Neuronal stem cell (in vitro differentiated cells): ENCODE measurements around the gene SFR1.

Experiments used
- DNase-seq: peaks from one replicate; pipeline ENCODE4 v3.0.0-alpha.2; 2013; ENCODE audit warnings: low spot score
- H2AFZ ChIP-seq: one replicate; pipeline ENCODE4 v1.6.1; 2013; ENCODE audit warnings: mild to moderate bottlenecking, low read length, inconsistent platforms
- H2AK5ac ChIP-seq: 2 replicates; pipeline ENCODE4 v1.6.1; 2013; ENCODE audit warnings: low read depth, mild to moderate bottlenecking, inconsistent platforms, low read length, moderate library complexity, mixed read lengths
- H2BK120ac ChIP-seq: 2 replicates; pipeline ENCODE4 v1.6.1; 2013; ENCODE audit warnings: low read depth, mild to moderate bottlenecking, inconsistent platforms, low read length, moderate library complexity, mixed read lengths
- H2BK12ac ChIP-seq: one replicate; pipeline ENCODE4 v1.6.1; 2013; ENCODE audit warnings: low read length, inconsistent platforms
- H2BK15ac ChIP-seq: 2 replicates; pipeline ENCODE4 v1.6.1; 2013; ENCODE audit warnings: mild to moderate bottlenecking, low read length, inconsistent platforms, mixed read lengths
- H2BK5ac ChIP-seq: one replicate; pipeline ENCODE4 v1.6.1; 2013; ENCODE audit warnings: inconsistent platforms, mild to moderate bottlenecking, low read length, moderate library complexity
- H3K14ac ChIP-seq: one replicate; pipeline ENCODE4 v1.6.1; 2013; ENCODE audit warnings: low read length, inconsistent platforms
- H3K18ac ChIP-seq: 2 replicates; pipeline ENCODE4 v1.6.1; 2013; ENCODE audit warnings: low read length, inconsistent platforms
- H3K23ac ChIP-seq: 2 replicates; pipeline ENCODE4 v1.6.1; 2013; ENCODE audit warnings: low read depth, mild to moderate bottlenecking, mixed read lengths, low read length, inconsistent platforms; ENCODE audit not compliant: poor library complexity
- H3K27ac ChIP-seq: replicated peaks from 3 replicates; pipeline ENCODE4 v1.5.1; 2013; ENCODE audit warnings: low read length, inconsistent platforms
- H3K27me3 ChIP-seq, 3 experiments: 2 replicates each; pipeline ENCODE4 v1.6.1; 2013; ENCODE audit warnings: low read length in 3 of 3, mild to moderate bottlenecking in 2 of 3, inconsistent platforms in 1 of 3, low read depth in 1 of 3, mixed read lengths in 1 of 3, moderate library complexity in 1 of 3; ENCODE audit not compliant: control insufficient read depth in 3 of 3, insufficient read depth in 3 of 3
- H3K36me3 ChIP-seq, 2 donors: replicated peaks in 1 of 2; 2 replicates each; pipeline ENCODE4 v1.6.1; 2013; ENCODE audit warnings: low read length in 2 of 2; ENCODE audit not compliant: control insufficient read depth in 2 of 2, insufficient read depth in 2 of 2
- H3K4ac ChIP-seq: 2 replicates; pipeline ENCODE4 v1.6.1; 2013; ENCODE audit warnings: inconsistent platforms, mild to moderate bottlenecking, low read length, moderate library complexity
- H3K4me1 ChIP-seq, 2 donors: 1 replicate in 1 of 2; 2 replicates in 1 of 2; pipeline ENCODE4 v1.6.1; 2013; ENCODE audit warnings: low read length in 2 of 2, low read depth in 1 of 2; ENCODE audit not compliant: control insufficient read depth in 2 of 2, insufficient read depth in 1 of 2
- H3K4me2 ChIP-seq: one replicate; pipeline ENCODE4 v1.6.1; 2013; ENCODE audit warnings: mild to moderate bottlenecking, low read length, inconsistent platforms; ENCODE audit not compliant: insufficient read depth, poor library complexity, severe bottlenecking
- H3K4me3 ChIP-seq, 2 donors: 2 replicates each; pipeline ENCODE4 v1.5.1; 2013; ENCODE audit warnings: low read length in 2 of 2, mild to moderate bottlenecking in 2 of 2, inconsistent platforms in 1 of 2, moderate library complexity in 1 of 2
- H3K79me1 ChIP-seq: one replicate; pipeline ENCODE4 v1.6.1; 2013; ENCODE audit warnings: low read depth, mild to moderate bottlenecking, inconsistent platforms, low read length, moderate library complexity
- H3K9ac ChIP-seq: one replicate; pipeline ENCODE4 v1.6.1; 2013; ENCODE audit warnings: mild to moderate bottlenecking, low read depth, low read length, inconsistent platforms; ENCODE audit not compliant: poor library complexity
- H3K9me3 ChIP-seq, 2 donors: replicated peaks in 1 of 2; 2 replicates each; pipeline versions ENCODE3 to v1.6.1; 2013; ENCODE audit warnings: low read length in 2 of 2, mild to moderate bottlenecking in 2 of 2, inconsistent platforms in 1 of 2, low read depth in 1 of 2, mixed read lengths in 1 of 2, moderate library complexity in 1 of 2; ENCODE audit not compliant: control insufficient read depth in 2 of 2, insufficient read depth in 1 of 2
- H4K8ac ChIP-seq: one replicate; pipeline ENCODE4 v1.6.1; 2013; ENCODE audit warnings: low read depth, mild to moderate bottlenecking, inconsistent platforms, low read length, moderate library complexity
- H4K91ac ChIP-seq: one replicate; pipeline ENCODE4 v1.6.1; 2013; ENCODE audit warnings: low read length, low read depth, mild to moderate bottlenecking, inconsistent platforms; ENCODE audit not compliant: poor library complexity
- WGBS, 2 donors: extraction: QIAGEN DNeasy Blood & Tissue Kit; methylation state at CpG; one replicate each; pipeline ENCODE4 v1.1.7; 2013; ENCODE audit warnings: missing lambda C conversion rate in 2 of 2, mixed read lengths in 1 of 2; ENCODE audit not compliant: insufficient read length in 2 of 2, insufficient replicate concordance in 1 of 2; ENCODE audit errors: extremely low coverage in 2 of 2; 5-methylcytosine and 5-hydroxymethylcytosine counted together

The SFR1 gene

DNA sequence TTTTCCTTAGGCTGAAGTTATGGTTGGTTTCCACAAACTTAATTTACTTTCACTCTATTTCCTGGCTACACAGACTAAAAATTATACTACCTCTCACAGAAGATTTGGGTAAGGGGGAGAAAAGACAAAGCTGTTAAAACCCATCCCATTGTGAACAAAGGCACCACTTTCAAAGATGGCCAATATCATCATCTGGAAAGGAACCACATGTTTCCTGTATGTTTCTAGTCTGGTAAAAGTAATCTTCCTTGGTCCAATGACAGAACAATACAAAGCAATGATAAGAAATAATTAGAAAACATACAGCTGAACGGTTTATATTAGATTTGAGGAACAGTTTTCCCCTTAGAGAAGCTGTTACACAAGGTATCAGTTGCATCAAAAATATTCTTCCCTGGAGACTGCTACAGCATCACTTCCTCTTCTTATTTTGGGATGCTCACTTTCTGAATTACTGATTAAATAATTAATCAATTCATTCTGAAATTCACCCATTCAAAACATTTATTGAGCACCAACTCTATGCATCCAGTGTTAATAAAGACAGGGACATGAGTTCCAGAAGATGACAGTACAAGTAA lies 8.5 kb upstream of the SFR1 start:
- no CpG with 5 or more reads among the region's 1 CpG for WGBS, 2 donors
- no peak overlapping the region for H3K4me3 ChIP-seq
- H2AFZ ChIP-seq: no peak overlapping the region
- no peak overlapping the region for H3K9ac ChIP-seq
- H3K27ac ChIP-seq: no peak overlapping the region
- H3K23ac ChIP-seq: no peak overlapping the region
- no peak for DNase-seq
- peaks cover 0 to 3% of the 10 kb centered on the region in 2 donors for H3K9me3 ChIP-seq
- H2BK5ac ChIP-seq: no peak overlapping the region
- H3K79me1 ChIP-seq: no peaks in the 10 kb centered on the region
- H3K27me3 ChIP-seq: no peaks in the 10 kb centered on the region
- H3K18ac ChIP-seq: no peak overlapping the region
- no peak overlapping the region for H4K8ac ChIP-seq
- no peak overlapping the region for H2AK5ac ChIP-seq
- H2BK12ac ChIP-seq: no peak overlapping the region
- no peak overlapping the region for H3K14ac ChIP-seq
- no peak overlapping the region for H2BK120ac ChIP-seq
- H3K4ac ChIP-seq: no peak overlapping the region
- no peak overlapping the region for H4K91ac ChIP-seq
- H3K36me3 ChIP-seq: no peaks in the 10 kb centered on the region
- no peak overlapping the region for H3K4me2 ChIP-seq
- H2BK15ac ChIP-seq: no peak overlapping the region
- H3K4me1 ChIP-seq: no peaks in the 10 kb centered on the region

DNA sequence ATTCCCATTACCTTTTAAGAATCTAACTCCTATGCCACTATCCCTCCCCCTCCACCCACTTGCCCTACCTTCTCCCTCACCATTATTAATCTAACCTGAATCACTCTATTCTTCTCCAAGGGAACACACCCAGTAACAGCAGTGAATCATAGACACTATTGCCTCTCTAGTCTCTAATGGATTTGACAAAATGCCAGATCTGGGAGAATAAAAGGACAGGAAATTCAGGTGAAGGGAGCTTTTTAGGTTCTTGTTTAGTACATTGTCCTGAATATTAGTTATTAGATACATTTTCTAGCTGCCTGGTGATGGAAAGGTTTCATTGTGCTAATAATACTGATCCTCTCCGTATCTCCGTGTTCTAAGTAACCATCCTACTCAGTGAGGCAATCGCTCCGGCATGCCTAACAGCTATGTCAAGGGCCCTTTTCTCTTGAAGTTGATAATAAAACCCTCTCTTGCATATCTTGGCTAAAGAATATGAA lies 4.1 kb upstream of the SFR1 start:
- H3K27me3 ChIP-seq: no peaks in the 10 kb centered on the region
- H4K91ac ChIP-seq: no peak overlapping the region
- no peaks in the 10 kb centered on the region for H3K36me3 ChIP-seq
- H2BK15ac ChIP-seq: no peak overlapping the region
- H2BK120ac ChIP-seq: no peak overlapping the region
- H3K9me3 ChIP-seq: no peaks in the 10 kb centered on the region
- H4K8ac ChIP-seq: no peak overlapping the region
- H2BK12ac ChIP-seq: no peak overlapping the region
- WGBS, 2 donors: no CpG with 5 or more reads among the region's 4 CpGs
- no peak overlapping the region for H2AK5ac ChIP-seq
- H3K4me1 ChIP-seq: peaks cover 3 to 14% of the 10 kb centered on the region in 2 donors
- H3K9ac ChIP-seq: no peak overlapping the region
- H3K4me3 ChIP-seq: no peak overlapping the region
- no peak overlapping the region for H3K23ac ChIP-seq
- DNase-seq: no peak
- no peak overlapping the region for H2BK5ac ChIP-seq
- no peak overlapping the region for H3K4ac ChIP-seq
- H3K27ac ChIP-seq: no peak overlapping the region
- no peak overlapping the region for H3K18ac ChIP-seq
- H2AFZ ChIP-seq: no peak overlapping the region
- H3K4me2 ChIP-seq: no peak overlapping the region
- no peaks in the 10 kb centered on the region for H3K79me1 ChIP-seq
- no peak overlapping the region for H3K14ac ChIP-seq

DNA sequence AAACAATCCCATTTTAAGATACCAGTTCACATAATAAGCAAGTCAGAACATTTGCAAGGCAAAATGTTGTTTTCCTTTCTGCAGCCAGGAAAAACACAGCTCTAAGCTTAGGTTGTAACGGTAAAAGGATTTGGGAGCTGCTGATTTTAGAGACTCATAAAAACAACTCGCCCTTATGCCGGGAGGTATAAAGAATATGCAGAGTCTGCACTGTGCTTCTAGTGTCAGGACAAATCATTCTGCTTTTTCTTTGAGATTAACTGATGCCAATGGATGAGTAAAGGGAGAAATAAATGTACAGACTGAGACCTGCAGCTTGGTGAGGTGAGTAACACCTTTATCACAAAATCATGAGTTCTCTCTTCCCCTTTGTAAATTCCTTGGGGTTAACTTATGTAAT lies 2.0 kb upstream of the SFR1 start:
- Histone ChIP-seq H3K4me2 (no peak overlapping the region), H2BK120ac (no peak overlapping the region), H3K9me3 (no peaks in the 10 kb centered on the region), H2BK12ac (no peak overlapping the region), H3K4me3 (no peak overlapping the region), H3K18ac (no peak overlapping the region), H3K23ac (no peak overlapping the region), H2AFZ (peak overlapping the region; percentile 94), H3K9ac (no peak overlapping the region), H2AK5ac (no peak overlapping the region), H2BK5ac (no peak overlapping the region), H3K27me3 (no peaks in the 10 kb centered on the region), H3K4me1 (peaks cover 3 to 14% of the 10 kb centered on the region in 2 donors), H3K27ac (no peak overlapping the region), H3K14ac (no peak overlapping the region), H3K36me3 (peaks cover 0 to 11% of the 10 kb centered on the region in 2 donors), H3K79me1 (no peaks in the 10 kb centered on the region), H3K4ac (no peak overlapping the region), H4K91ac (no peak overlapping the region), H4K8ac (no peak overlapping the region), H2BK15ac (no peak overlapping the region)
- WGBS, 2 donors: no CpG with 5 or more reads among the region's 3 CpGs
- DNase-seq: no peak

DNA sequence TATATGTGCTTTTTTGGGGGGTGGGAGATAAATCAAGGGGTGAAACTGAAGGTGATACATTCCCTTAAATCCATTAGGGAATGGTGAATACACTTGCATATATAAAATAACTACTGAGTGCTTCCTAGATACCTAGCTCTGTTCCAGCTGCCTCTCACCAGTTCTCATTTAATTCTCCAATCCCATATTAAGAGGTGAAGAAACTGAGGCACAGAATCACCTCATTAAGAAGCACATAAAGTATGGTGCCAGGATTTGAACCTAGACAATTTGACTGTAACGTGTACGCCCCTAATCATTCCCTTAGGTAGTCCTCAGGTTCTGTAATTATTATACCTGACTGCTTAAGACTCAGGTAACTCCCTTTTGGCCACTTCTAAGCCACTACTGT lies 1.5 kb upstream of the SFR1 start:
- Histone ChIP-seq H3K4me1 (peaks cover 3 to 14% of the 10 kb centered on the region in 2 donors), H2BK120ac (no peak overlapping the region), H3K23ac (no peak overlapping the region), H3K18ac (no peak overlapping the region), H3K9me3 (no peaks in the 10 kb centered on the region), H3K4me2 (peak overlapping the region; percentile 90), H2AK5ac (no peak overlapping the region), H3K27me3 (no peaks in the 10 kb centered on the region), H3K36me3 (peaks cover 0 to 17% of the 10 kb centered on the region in 2 donors), H3K27ac (no peak overlapping the region), H4K8ac (no peak overlapping the region), H3K14ac (no peak overlapping the region), H3K9ac (no peak overlapping the region), H2AFZ (peak overlapping the region; percentile 94), H3K4ac (no peak overlapping the region), H3K79me1 (no peaks in the 10 kb centered on the region), H3K4me3 (peak overlapping the region in 1 of 2 donors; percentile 79), H2BK15ac (no peak overlapping the region), H4K91ac (no peak overlapping the region), H2BK12ac (no peak overlapping the region), H2BK5ac (no peak overlapping the region)
- WGBS, 2 donors: no CpG with 5 or more reads among the region's 2 CpGs
- DNase-seq: no peak
